ENCODE measurements around the gene COL11A1.

DNA sequence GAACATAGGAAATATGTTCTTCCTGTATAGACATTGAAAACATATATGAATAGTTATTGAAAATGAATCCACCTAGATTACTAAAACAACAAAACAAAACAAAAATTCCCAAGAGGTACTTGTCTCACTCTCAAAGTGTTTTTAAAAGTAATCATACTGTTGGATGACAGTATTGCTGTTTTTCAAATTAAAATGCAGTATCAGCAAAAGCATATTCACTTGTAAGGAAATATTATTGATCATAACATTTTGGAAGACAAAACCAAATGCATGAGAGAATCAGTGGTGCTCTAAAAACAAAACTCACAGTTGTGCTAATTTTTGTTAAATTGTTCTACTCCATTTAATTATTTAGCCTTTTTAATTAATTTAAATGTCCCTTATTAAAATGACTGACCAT, 131.0 kb downstream of the COL11A1 start:
- TF ChIP-seq, protein P1, sequence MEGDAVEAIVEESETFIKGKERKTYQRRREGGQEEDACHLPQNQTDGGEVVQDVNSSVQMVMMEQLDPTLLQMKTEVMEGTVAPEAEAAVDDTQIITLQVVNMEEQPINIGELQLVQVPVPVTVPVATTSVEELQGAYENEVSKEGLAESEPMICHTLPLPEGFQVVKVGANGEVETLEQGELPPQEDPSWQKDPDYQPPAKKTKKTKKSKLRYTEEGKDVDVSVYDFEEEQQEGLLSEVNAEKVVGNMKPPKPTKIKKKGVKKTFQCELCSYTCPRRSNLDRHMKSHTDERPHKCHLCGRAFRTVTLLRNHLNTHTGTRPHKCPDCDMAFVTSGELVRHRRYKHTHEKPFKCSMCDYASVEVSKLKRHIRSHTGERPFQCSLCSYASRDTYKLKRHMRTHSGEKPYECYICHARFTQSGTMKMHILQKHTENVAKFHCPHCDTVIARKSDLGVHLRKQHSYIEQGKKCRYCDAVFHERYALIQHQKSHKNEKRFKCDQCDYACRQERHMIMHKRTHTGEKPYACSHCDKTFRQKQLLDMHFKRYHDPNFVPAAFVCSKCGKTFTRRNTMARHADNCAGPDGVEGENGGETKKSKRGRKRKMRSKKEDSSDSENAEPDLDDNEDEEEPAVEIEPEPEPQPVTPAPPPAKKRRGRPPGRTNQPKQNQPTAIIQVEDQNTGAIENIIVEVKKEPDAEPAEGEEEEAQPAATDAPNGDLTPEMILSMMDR (IDR thresholded peaks at IDR 0.05): no peak
- no peak for TF ChIP-seq POLR2A (IDR thresholded peaks at IDR 0.05)
